Neuronal stem cell (in vitro differentiated cells): ENCODE data around the gene MTA1.

Source experiments
- DNase-seq: peaks from one replicate; pipeline ENCODE4 v3.0.0-alpha.2; 2013; ENCODE audit warnings: low spot score
- H2AFZ ChIP-seq: one replicate; pipeline ENCODE4 v1.6.1; 2013; ENCODE audit warnings: mild to moderate bottlenecking, low read length, inconsistent platforms
- H2AK5ac ChIP-seq: 2 replicates; pipeline ENCODE4 v1.6.1; 2013; ENCODE audit warnings: low read depth, mild to moderate bottlenecking, inconsistent platforms, low read length, moderate library complexity, mixed read lengths
- H2BK120ac ChIP-seq: 2 replicates; pipeline ENCODE4 v1.6.1; 2013; ENCODE audit warnings: low read depth, mild to moderate bottlenecking, inconsistent platforms, low read length, moderate library complexity, mixed read lengths
- H2BK12ac ChIP-seq: one replicate; pipeline ENCODE4 v1.6.1; 2013; ENCODE audit warnings: low read length, inconsistent platforms
- H2BK15ac ChIP-seq: 2 replicates; pipeline ENCODE4 v1.6.1; 2013; ENCODE audit warnings: mild to moderate bottlenecking, low read length, inconsistent platforms, mixed read lengths
- H2BK5ac ChIP-seq: one replicate; pipeline ENCODE4 v1.6.1; 2013; ENCODE audit warnings: inconsistent platforms, mild to moderate bottlenecking, low read length, moderate library complexity
- H3K14ac ChIP-seq: one replicate; pipeline ENCODE4 v1.6.1; 2013; ENCODE audit warnings: low read length, inconsistent platforms
- H3K18ac ChIP-seq: 2 replicates; pipeline ENCODE4 v1.6.1; 2013; ENCODE audit warnings: low read length, inconsistent platforms
- H3K23ac ChIP-seq: 2 replicates; pipeline ENCODE4 v1.6.1; 2013; ENCODE audit warnings: low read depth, mild to moderate bottlenecking, mixed read lengths, low read length, inconsistent platforms; ENCODE audit not compliant: poor library complexity
- H3K27ac ChIP-seq: replicated peaks from 3 replicates; pipeline ENCODE4 v1.5.1; 2013; ENCODE audit warnings: low read length, inconsistent platforms
- H3K27me3 ChIP-seq, 3 experiments: 2 replicates each; pipeline ENCODE4 v1.6.1; 2013; ENCODE audit warnings: low read length in 3 of 3, mild to moderate bottlenecking in 2 of 3, inconsistent platforms in 1 of 3, low read depth in 1 of 3, mixed read lengths in 1 of 3, moderate library complexity in 1 of 3; ENCODE audit not compliant: control insufficient read depth in 3 of 3, insufficient read depth in 3 of 3
- H3K36me3 ChIP-seq, 2 donors: replicated peaks in 1 of 2; 2 replicates each; pipeline ENCODE4 v1.6.1; 2013; ENCODE audit warnings: low read length in 2 of 2; ENCODE audit not compliant: control insufficient read depth in 2 of 2, insufficient read depth in 2 of 2
- H3K4ac ChIP-seq: 2 replicates; pipeline ENCODE4 v1.6.1; 2013; ENCODE audit warnings: inconsistent platforms, mild to moderate bottlenecking, low read length, moderate library complexity
- H3K4me1 ChIP-seq, 2 donors: 1 replicate in 1 of 2; 2 replicates in 1 of 2; pipeline ENCODE4 v1.6.1; 2013; ENCODE audit warnings: low read length in 2 of 2, low read depth in 1 of 2; ENCODE audit not compliant: control insufficient read depth in 2 of 2, insufficient read depth in 1 of 2
- H3K4me2 ChIP-seq: one replicate; pipeline ENCODE4 v1.6.1; 2013; ENCODE audit warnings: mild to moderate bottlenecking, low read length, inconsistent platforms; ENCODE audit not compliant: insufficient read depth, poor library complexity, severe bottlenecking
- H3K4me3 ChIP-seq, 2 donors: 2 replicates each; pipeline ENCODE4 v1.5.1; 2013; ENCODE audit warnings: low read length in 2 of 2, mild to moderate bottlenecking in 2 of 2, inconsistent platforms in 1 of 2, moderate library complexity in 1 of 2
- H3K79me1 ChIP-seq: one replicate; pipeline ENCODE4 v1.6.1; 2013; ENCODE audit warnings: low read depth, mild to moderate bottlenecking, inconsistent platforms, low read length, moderate library complexity
- H3K9ac ChIP-seq: one replicate; pipeline ENCODE4 v1.6.1; 2013; ENCODE audit warnings: mild to moderate bottlenecking, low read depth, low read length, inconsistent platforms; ENCODE audit not compliant: poor library complexity
- H3K9me3 ChIP-seq, 2 donors: replicated peaks in 1 of 2; 2 replicates each; pipeline versions ENCODE3 to v1.6.1; 2013; ENCODE audit warnings: low read length in 2 of 2, mild to moderate bottlenecking in 2 of 2, inconsistent platforms in 1 of 2, low read depth in 1 of 2, mixed read lengths in 1 of 2, moderate library complexity in 1 of 2; ENCODE audit not compliant: control insufficient read depth in 2 of 2, insufficient read depth in 1 of 2
- H4K8ac ChIP-seq: one replicate; pipeline ENCODE4 v1.6.1; 2013; ENCODE audit warnings: low read depth, mild to moderate bottlenecking, inconsistent platforms, low read length, moderate library complexity
- H4K91ac ChIP-seq: one replicate; pipeline ENCODE4 v1.6.1; 2013; ENCODE audit warnings: low read length, low read depth, mild to moderate bottlenecking, inconsistent platforms; ENCODE audit not compliant: poor library complexity
- WGBS, 2 donors: extraction: QIAGEN DNeasy Blood & Tissue Kit; methylation state at CpG; one replicate each; pipeline ENCODE4 v1.1.7; 2013; ENCODE audit warnings: missing lambda C conversion rate in 2 of 2, mixed read lengths in 1 of 2; ENCODE audit not compliant: insufficient read length in 2 of 2, insufficient replicate concordance in 1 of 2; ENCODE audit errors: extremely low coverage in 2 of 2; 5-methylcytosine and 5-hydroxymethylcytosine counted together

The MTA1 gene

DNA sequence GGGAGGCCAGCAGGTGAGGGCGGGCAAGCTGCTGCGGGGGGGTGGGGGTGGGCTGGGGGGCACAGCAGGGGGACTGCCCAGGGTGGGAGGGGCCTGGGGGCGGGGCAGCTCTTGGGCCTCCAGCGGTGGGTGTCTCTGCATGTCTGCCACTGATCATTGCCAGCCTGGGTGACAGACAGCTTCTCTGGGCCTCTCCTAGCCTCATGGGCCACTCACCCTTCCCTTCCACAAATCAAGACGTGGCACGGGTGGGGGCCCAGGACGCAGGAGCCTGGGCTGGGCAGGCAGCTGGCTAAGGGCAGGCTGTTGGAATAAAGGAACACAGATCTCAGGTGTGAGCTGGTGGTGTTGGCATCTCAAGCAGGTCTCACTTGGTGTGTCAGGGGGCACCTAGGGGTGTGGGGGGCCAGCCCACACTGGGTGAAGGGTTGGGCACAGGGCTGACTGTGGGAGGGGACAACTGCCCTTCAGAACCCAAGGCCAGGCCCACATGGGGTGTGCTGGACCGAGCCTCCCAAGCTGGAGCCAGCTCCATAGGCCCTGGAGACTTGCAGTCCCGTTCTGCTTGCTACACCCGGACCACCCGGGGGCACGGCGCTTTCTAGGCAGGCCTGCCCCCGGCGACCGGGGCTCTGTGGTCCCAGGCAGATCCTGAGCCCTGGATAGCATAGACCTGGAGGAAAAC lies 74.4 kb downstream of the MTA1 start:
- Histone ChIP-seq H3K18ac (no peak overlapping the region), H3K9ac (no peak overlapping the region), H3K4me1 (peaks cover 7 to 12% of the 10 kb centered on the region in 2 donors), H3K79me1 (peaks cover 17% of the 10 kb centered on the region), H2AK5ac (no peak overlapping the region), H2BK5ac (no peak overlapping the region), H3K4me3 (no peak overlapping the region), H2AFZ (no peak overlapping the region), H3K4ac (no peak overlapping the region), H3K23ac (peak overlapping the region; percentile 55), H3K14ac (no peak overlapping the region), H2BK12ac (no peak overlapping the region), H4K91ac (no peak overlapping the region), H3K36me3 (peaks cover 2 to 14% of the 10 kb centered on the region in 2 donors), H2BK120ac (no peak overlapping the region), H3K4me2 (no peak overlapping the region), H3K27ac (no peak overlapping the region), H4K8ac (no peak overlapping the region), H3K27me3 (no peaks in the 10 kb centered on the region), H2BK15ac (no peak overlapping the region), H3K9me3 (no peaks in the 10 kb centered on the region)
- no peak for DNase-seq
- WGBS, 2 donors, result no CpG with 5 or more reads among the region's 16 CpGs

DNA sequence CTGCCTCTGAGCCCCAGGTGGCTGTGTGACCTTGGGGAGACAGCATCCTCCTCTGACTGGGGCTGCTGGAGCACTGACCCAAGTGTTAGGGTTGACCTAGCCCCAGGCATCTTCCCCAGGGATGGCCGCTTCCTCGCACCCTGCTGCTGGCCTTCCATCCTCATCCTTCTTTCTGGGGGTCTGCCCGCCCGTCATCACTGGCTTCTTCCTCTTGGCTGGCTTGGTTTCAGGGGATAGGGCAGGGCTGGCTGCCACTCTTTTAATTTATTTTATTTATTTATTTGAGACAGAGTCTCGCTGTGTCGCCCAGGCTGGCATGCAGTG lies 74.9 kb downstream of the MTA1 start:
- no peak overlapping the region for H3K18ac ChIP-seq
- no peaks in the 10 kb centered on the region for H3K27me3 ChIP-seq
- no peak overlapping the region for H3K4me2 ChIP-seq
- H3K9me3 ChIP-seq, result no peaks in the 10 kb centered on the region
- H2BK12ac ChIP-seq, result no peak overlapping the region
- H3K4me1 ChIP-seq, result peaks cover 2 to 10% of the 10 kb centered on the region in 2 donors
- no peak overlapping the region for H2BK15ac ChIP-seq
- H2AFZ ChIP-seq, result no peak overlapping the region
- H3K4me3 ChIP-seq, result no peak overlapping the region
- H3K14ac ChIP-seq, result no peak overlapping the region
- peaks cover 2 to 14% of the 10 kb centered on the region in 2 donors for H3K36me3 ChIP-seq
- no peak overlapping the region for H2BK120ac ChIP-seq
- no peak overlapping the region for H3K9ac ChIP-seq
- no peak overlapping the region for H3K4ac ChIP-seq
- no peak overlapping the region for H4K8ac ChIP-seq
- no peak overlapping the region for H2BK5ac ChIP-seq
- DNase-seq, result no peak
- H3K27ac ChIP-seq, result no peak overlapping the region
- no CpG with 5 or more reads among the region's 6 CpGs for WGBS, 2 donors
- H2AK5ac ChIP-seq, result no peak overlapping the region
- no peak overlapping the region for H3K23ac ChIP-seq
- H3K79me1 ChIP-seq, result peaks cover 17% of the 10 kb centered on the region
- no peak overlapping the region for H4K91ac ChIP-seq

DNA sequence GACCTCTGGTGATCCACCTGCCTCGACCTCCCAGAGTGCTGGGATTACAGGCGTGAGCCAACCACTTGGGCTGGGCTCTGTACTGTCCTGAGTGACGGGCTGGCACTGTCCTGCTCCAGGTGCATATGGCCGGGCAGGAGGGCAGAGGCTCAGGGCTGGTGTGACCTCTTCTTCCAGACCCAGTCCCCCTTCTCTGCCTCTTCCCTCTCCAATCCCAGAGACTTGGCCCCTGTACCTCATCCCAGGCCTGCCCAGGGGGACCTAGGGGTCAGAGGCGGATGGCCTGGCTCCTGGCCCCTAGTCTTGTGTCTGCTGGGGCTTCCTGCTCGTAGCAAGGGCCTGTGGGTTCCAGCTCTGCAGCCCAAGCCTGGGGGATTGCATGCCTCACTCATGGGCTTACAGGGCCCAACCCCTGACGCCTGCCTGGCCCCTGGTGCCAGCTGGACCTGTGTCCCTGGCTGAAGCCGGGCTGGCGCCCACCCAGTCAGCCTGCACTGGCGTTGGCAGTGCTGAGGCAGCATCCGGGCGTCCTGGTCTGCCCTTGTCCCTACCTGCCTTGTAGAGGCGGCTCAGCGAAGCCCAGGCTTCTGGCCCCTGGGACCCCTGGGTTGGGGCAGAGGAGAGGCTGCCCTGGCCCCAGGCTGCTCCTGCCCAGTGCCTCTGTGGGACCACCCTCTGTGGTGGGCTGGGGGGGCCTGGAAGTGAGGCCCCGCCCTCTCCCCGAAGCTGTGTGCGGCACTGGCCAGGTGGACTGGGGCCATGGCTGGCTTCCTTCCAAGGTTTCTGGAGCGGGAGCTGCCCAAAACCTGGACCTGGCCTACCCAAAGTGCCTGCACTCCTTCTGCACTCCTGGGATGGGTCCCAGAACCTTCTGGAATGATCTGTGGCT lies 75.7 kb downstream of the MTA1 start:
- no peak overlapping the region for H2BK120ac ChIP-seq
- H3K9me3 ChIP-seq, result no peaks in the 10 kb centered on the region
- H3K4me3 ChIP-seq, result no peak overlapping the region
- H3K23ac ChIP-seq, result no peak overlapping the region
- H3K14ac ChIP-seq, result no peak overlapping the region
- peak overlapping the region; percentile 90 for H2BK5ac ChIP-seq
- no peak overlapping the region for H2AFZ ChIP-seq
- peaks cover 4 to 14% of the 10 kb centered on the region in 2 donors for H3K4me1 ChIP-seq
- H3K4me2 ChIP-seq, result no peak overlapping the region
- no peak overlapping the region for H3K27ac ChIP-seq
- no peak overlapping the region for H4K91ac ChIP-seq
- no peak overlapping the region for H4K8ac ChIP-seq
- no CpG with 5 or more reads among the region's 18 CpGs for WGBS, 2 donors
- peaks cover 2 to 14% of the 10 kb centered on the region in 2 donors for H3K36me3 ChIP-seq
- H3K18ac ChIP-seq, result no peak overlapping the region
- no peak overlapping the region for H2BK15ac ChIP-seq
- no peak overlapping the region for H3K9ac ChIP-seq
- peaks cover 15% of the 10 kb centered on the region for H3K79me1 ChIP-seq
- no peaks in the 10 kb centered on the region for H3K27me3 ChIP-seq
- no peak overlapping the region for H2BK12ac ChIP-seq
- DNase-seq, result no peak
- H2AK5ac ChIP-seq, result no peak overlapping the region
- no peak overlapping the region for H3K4ac ChIP-seq
